ENCODE data around the gene VPS39. TPM values are rescaled to one million over a fixed set of nuclear protein-coding genes. Genes with fewer than 3 reads are reported as not detected.

The VPS39 gene
- total RNA-seq, 4 donors from 2014 or later = 24.4 to 57.2 (median 31.9) TPM

- no peaks in the 10 kb centered on the region for H3K36me3 ChIP-seq
Observed at GRCh38 chr15:42146551-42147430, 61.3 kb downstream of the VPS39 start.

DNA sequence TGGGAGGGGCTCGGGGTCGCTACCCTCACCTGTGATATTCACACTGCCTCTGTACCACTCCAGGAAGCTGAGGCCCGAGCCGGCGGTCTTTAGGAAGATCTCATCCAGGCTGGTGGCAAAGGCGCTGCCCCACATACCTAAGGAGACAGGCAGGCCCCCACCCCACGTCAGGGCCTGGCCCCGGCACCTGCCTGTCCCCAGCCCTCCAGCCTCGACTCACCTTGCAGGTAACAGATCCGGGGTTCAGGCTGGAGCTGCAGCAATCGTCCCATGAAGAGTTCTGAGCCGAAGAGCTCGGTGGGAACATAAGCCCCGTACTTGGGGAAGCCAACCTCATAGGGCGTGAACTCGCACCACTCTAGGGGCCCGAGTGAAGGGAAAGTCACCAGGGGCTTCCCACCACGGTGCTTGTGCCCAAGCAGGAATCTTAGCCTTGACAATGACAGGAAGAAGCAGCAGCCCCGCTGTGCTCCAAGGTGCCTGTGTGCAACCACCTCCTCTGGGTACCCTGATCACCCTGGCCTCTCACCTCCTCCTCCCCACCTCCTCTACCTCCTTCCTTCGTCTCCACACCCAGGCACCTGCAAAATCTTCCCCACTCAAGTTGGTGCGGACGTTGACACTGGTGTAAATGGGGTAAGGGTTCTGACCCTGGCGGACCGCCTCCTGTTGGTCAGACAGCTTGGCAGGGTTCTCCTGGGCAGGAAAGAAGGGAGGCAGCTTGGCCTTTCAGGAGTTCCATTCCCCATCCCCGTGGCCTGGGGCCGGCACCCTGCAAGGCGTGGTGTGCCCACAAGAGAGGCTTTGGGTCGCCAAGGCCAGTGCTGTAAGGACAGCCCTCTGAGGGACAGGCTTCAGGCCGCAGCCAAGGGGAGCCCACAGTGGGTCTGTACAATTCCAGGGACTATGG is 62.3 kb downstream of the VPS39 start:
- Histone ChIP-seq H3K36me3 (no peaks in the 10 kb centered on the region), H3K4me1 (peaks cover 0 to 9% (median 0%) of the 10 kb centered on the region in 3 donors), H3K4me3 (no peak overlapping the region), H3K9me3 (no peaks in the 10 kb centered on the region), H3K27ac (no peak overlapping the region), H3K27me3 (peaks cover 0 to 8% (median 0%) of the 10 kb centered on the region in 4 donors)
- TF ChIP-seq, protein P1, sequence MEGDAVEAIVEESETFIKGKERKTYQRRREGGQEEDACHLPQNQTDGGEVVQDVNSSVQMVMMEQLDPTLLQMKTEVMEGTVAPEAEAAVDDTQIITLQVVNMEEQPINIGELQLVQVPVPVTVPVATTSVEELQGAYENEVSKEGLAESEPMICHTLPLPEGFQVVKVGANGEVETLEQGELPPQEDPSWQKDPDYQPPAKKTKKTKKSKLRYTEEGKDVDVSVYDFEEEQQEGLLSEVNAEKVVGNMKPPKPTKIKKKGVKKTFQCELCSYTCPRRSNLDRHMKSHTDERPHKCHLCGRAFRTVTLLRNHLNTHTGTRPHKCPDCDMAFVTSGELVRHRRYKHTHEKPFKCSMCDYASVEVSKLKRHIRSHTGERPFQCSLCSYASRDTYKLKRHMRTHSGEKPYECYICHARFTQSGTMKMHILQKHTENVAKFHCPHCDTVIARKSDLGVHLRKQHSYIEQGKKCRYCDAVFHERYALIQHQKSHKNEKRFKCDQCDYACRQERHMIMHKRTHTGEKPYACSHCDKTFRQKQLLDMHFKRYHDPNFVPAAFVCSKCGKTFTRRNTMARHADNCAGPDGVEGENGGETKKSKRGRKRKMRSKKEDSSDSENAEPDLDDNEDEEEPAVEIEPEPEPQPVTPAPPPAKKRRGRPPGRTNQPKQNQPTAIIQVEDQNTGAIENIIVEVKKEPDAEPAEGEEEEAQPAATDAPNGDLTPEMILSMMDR (IDR thresholded peaks at IDR 0.05) = no peak
- no peak for TF ChIP-seq POLR2A (IDR thresholded peaks at IDR 0.05)
- DNase-seq = no peak
- intact Hi-C loops (cut with DNase I) = no loop called here
- 84 to 89% methylated on average over 7 to 15 of the region's 29 CpGs for WGBS, 2 donors

More at GRCh38 chr15:42146551-42147430, 61.3 kb downstream of the VPS39 start:
- TF ChIP-seq, protein P1 (IDR thresholded peaks at IDR 0.05) = no peak
- no peak for TF ChIP-seq POLR2A (IDR thresholded peaks at IDR 0.05)
- no peak overlapping the region for H3K4me3 ChIP-seq
- no peak for DNase-seq
- H3K9me3 ChIP-seq = no peaks in the 10 kb centered on the region
- no peak overlapping the region for H3K27ac ChIP-seq
- H3K27me3 ChIP-seq = peaks cover 0 to 8% (median 0%) of the 10 kb centered on the region in 4 donors
- intact Hi-C loops (cut with DNase I) = no loop called here
- 76 to 83% methylated on average over 8 to 10 of the region's 24 CpGs for WGBS, 2 donors
- peaks cover 0 to 19% (median 7%) of the 10 kb centered on the region in 3 donors for H3K4me1 ChIP-seq

DNA sequence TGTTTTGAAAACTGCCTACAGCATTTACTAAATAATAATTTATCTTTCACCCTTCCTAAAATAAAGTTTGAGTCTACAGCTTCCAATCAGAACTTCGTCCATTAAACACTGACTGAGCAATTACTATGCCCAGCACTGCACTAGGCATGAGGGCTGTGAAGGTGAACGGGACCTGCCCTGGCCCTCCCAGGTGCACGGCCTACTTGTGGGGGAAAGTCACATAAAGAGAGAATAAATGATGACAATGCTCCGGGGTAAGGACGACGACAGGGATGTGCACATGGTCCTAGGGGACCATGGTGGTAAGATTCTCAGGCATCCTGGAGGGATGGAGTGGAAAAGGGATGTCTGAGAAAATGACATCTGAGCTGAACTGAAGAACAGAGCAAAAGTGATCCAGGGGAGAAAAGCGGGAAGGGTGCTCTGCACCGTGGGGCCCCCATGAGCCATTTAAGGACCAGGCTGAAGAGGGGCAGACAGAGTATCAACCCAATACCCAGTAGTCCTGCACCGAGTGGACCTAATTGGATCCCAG is 63.2 kb downstream of the VPS39 start:
- no peak for DNase-seq
- peaks cover 0 to 8% (median 0%) of the 10 kb centered on the region in 4 donors for H3K27me3 ChIP-seq
- H3K9me3 ChIP-seq = no peaks in the 10 kb centered on the region
- H3K4me3 ChIP-seq = no peak overlapping the region
- intact Hi-C loops (cut with DNase I) = no loop called here
- H3K36me3 ChIP-seq = no peaks in the 10 kb centered on the region
- WGBS, 2 donors = 68 to 78% methylated on average over 8 to 9 of the region's 9 CpGs
- TF ChIP-seq, protein P1 (IDR thresholded peaks at IDR 0.05) = no peak
- TF ChIP-seq POLR2A (IDR thresholded peaks at IDR 0.05) = no peak
- H3K4me1 ChIP-seq = no peaks in the 10 kb centered on the region
- no peak overlapping the region for H3K27ac ChIP-seq

DNA sequence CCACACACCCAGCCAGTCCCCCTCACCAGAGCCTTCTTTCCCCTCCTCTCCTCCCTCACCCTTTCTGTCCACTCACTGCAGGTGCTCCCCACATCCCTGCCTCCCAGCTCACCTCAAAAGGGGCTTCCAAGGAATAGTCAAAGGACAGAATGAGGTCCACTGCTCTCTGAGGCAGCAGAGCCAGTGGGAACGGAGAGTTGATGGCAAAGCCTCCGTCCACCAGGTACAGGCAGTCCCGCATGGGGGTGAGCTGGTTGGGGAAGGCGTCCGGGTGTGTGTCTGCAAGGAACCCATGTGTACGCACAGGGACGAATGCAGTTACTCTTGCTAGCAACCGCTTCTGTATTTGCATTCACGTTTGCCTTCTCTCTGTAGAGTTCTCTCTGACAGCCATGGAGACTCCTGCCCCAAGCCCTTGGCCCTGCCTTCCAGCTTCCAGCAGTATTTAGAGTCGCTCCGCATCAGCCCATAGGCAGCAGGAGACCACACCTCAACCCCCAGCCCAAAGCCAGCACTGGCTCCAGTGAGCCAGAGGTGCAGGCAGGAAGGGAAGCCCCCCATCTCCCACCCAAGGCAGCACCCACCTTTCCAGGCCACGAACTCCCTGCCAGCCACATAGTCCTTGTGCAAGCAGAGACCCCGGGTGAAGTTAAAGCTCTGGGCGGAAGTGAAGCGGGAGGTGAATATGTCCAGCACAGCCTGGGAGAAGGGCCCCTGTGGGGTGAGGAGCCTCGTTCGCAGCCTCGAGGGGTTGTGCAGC is 64.1 kb downstream of the VPS39 start:
- Histone ChIP-seq H3K27me3 (peaks cover 0 to 8% (median 0%) of the 10 kb centered on the region in 4 donors), H3K4me1 (peaks cover 0 to 6% (median 0%) of the 10 kb centered on the region in 3 donors), H3K9me3 (no peaks in the 10 kb centered on the region), H3K27ac (no peak overlapping the region), H3K4me3 (no peak overlapping the region), H3K36me3 (no peaks in the 10 kb centered on the region)
- WGBS, 2 donors = 75 to 91% methylated on average over 11 of the region's 18 CpGs
- TF ChIP-seq, protein P1 (IDR thresholded peaks at IDR 0.05) = no peak
- no peak for TF ChIP-seq POLR2A (IDR thresholded peaks at IDR 0.05)
- DNase-seq = no peak
- intact Hi-C loops (cut with DNase I) = no loop called here
